H1 (cell line): ENCODE measurements around the gene RIN1. TPM values are rescaled to one million over a fixed set of nuclear protein-coding genes. Genes with fewer than 3 reads are reported as not detected.

ENCODE experiments used
- CTCF ChIA-PET: fragments of 300-600 bp; sonication (Branson Sonifier 250); formaldehyde crosslinking; loops from one replicate; lab custom pipeline; 2021; ENCODE audit not compliant: partially characterized antibody; lab: Charles Lee
- POLR2A ChIA-PET: fragments of 300-600 bp; sonication (Branson Sonifier 250); formaldehyde crosslinking; loops from one replicate; lab custom pipeline; 2021; ENCODE audit warnings: inconsistent platforms; ENCODE audit not compliant: partially characterized antibody; lab: Charles Lee
- DNase-seq, 2 experiments: peaks; one replicate each; pipeline versions ENCODE4 v3.0.0 to v3.0.0-alpha.2; 2010 to 2022; ENCODE audit warnings: low spot score in 2 of 2, low read depth in 1 of 2, mixed read lengths in 1 of 2
- FAIRE-seq: peaks from 2 replicates; lab custom pipeline; 2011; peaks lifted over from hg19 to GRCh38; lab: Jason Lieb, UNC
- H2AFZ ChIP-seq: 2 replicates; pipeline ENCODE4 v1.8.1; 2012; ENCODE audit warnings: low read length, inconsistent platforms
- H2AK5ac ChIP-seq: 2 replicates; pipeline ENCODE4 v1.6.1; 2013; ENCODE audit warnings: low read depth, low read length
- H2BK120ac ChIP-seq: replicated peaks from 2 replicates; pipeline ENCODE3; 2013; ENCODE audit warnings: low read depth, low read length, inconsistent platforms
- H2BK12ac ChIP-seq: 2 replicates; pipeline ENCODE4 v1.6.1; 2013; ENCODE audit warnings: low read depth, low read length
- H2BK15ac ChIP-seq: 2 replicates; pipeline ENCODE4 v1.6.1; 2013; ENCODE audit warnings: low read length
- H2BK20ac ChIP-seq: 2 replicates; pipeline ENCODE4 v1.6.1; 2013; ENCODE audit warnings: low read length
- H2BK5ac ChIP-seq: 2 replicates; pipeline ENCODE4 v1.6.1; 2013; ENCODE audit warnings: low read depth, low read length
- H3K14ac ChIP-seq: 2 replicates; pipeline ENCODE4 v1.6.1; 2013; ENCODE audit warnings: inconsistent platforms; ENCODE audit not compliant: insufficient read length
- H3K18ac ChIP-seq: 2 replicates; pipeline ENCODE4 v1.6.1; 2013; ENCODE audit warnings: low read length; ENCODE audit errors: extremely low read depth
- H3K23ac ChIP-seq: 2 replicates; pipeline ENCODE4 v1.6.1; 2013; ENCODE audit warnings: inconsistent platforms; ENCODE audit not compliant: insufficient read length
- H3K23me2 ChIP-seq: 2 replicates; pipeline ENCODE4 v1.6.1; 2013; ENCODE audit warnings: low read depth, low read length
- H3K27ac ChIP-seq: 2 replicates; pipeline ENCODE4 v1.6.1; 2011; ENCODE audit warnings: low read depth, low read length, inconsistent platforms
- H3K27me3 ChIP-seq, 4 experiments: replicated peaks in 1 of 4; 1 replicate in 1 of 4; 2 replicates in 3 of 4; pipeline versions ENCODE4 v1.6.1 to v1.8.1; 2011 to 2013; ENCODE audit warnings: low read length in 3 of 4, mild to moderate bottlenecking in 3 of 4, inconsistent platforms in 2 of 4, mixed read lengths in 2 of 4, moderate library complexity in 1 of 4; ENCODE audit not compliant: control insufficient read depth in 3 of 4, insufficient read depth in 3 of 4; ENCODE audit errors: extremely low read depth in 1 of 4
- H3K36me3 ChIP-seq, 4 experiments: 2 replicates each; pipeline versions ENCODE4 v1.6.1 to v1.8.1; 2011 to 2013; ENCODE audit warnings: mild to moderate bottlenecking in 4 of 4, low read length in 3 of 4, moderate library complexity in 2 of 4, control low read depth in 1 of 4, inconsistent platforms in 1 of 4; ENCODE audit not compliant: insufficient read depth in 4 of 4, control insufficient read depth in 2 of 4
- H3K4ac ChIP-seq: replicated peaks from 2 replicates; pipeline ENCODE3; 2013; ENCODE audit warnings: low read length, low read depth, mixed read lengths, inconsistent platforms; ENCODE audit not compliant: insufficient read length
- H3K4me1 ChIP-seq, 4 experiments: replicated peaks in 1 of 4; 1 replicate in 1 of 4; 2 replicates in 3 of 4; pipeline versions ENCODE4 v1.6.1 to v1.8.1; 2011 to 2013; ENCODE audit warnings: low read length in 3 of 4, inconsistent platforms in 2 of 4, mixed read lengths in 1 of 4; ENCODE audit not compliant: insufficient read depth in 4 of 4, control insufficient read depth in 3 of 4
- H3K4me2 ChIP-seq, 2 experiments: 2 replicates each; pipeline versions ENCODE4 v1.6.1 to v1.8.1; 2011 to 2013; ENCODE audit warnings: low read depth in 2 of 2, low read length in 2 of 2, control low read depth in 1 of 2, inconsistent platforms in 1 of 2, mild to moderate bottlenecking in 1 of 2; ENCODE audit not compliant: insufficient read depth in 1 of 2
- H3K4me3 ChIP-seq, 4 experiments: fragments of 200-600, 300-600 bp in 1 of 4; sonication (generic), shearing (Covaris generic), sonication (Bioruptor Twin) in 1 of 4; 2 replicates each; pipeline versions ENCODE4 v1.5.1 to v1.8.1; 2011 to 2016; ENCODE audit warnings: low read length in 4 of 4, low read depth in 3 of 4, control low read depth in 2 of 4, inconsistent platforms in 2 of 4, mild to moderate bottlenecking in 2 of 4, mixed read lengths in 1 of 4, moderate library complexity in 1 of 4; ENCODE audit not compliant: insufficient read depth in 2 of 4; ENCODE audit errors: extremely low read depth in 1 of 4
- H3K56ac ChIP-seq: replicated peaks from 2 replicates; pipeline ENCODE3; 2013; ENCODE audit warnings: low read depth, mild to moderate bottlenecking, mixed read lengths, low read length, inconsistent platforms; ENCODE audit not compliant: insufficient read length
- H3K79me1 ChIP-seq: 2 replicates; pipeline ENCODE4 v1.6.1; 2013; ENCODE audit warnings: low read depth, low read length, control low read depth
- H3K79me2 ChIP-seq, 2 experiments: 2 replicates each; pipeline versions ENCODE4 v1.6.1 to v1.8.1; 2012 to 2013; ENCODE audit warnings: low read length in 2 of 2, mild to moderate bottlenecking in 2 of 2, inconsistent platforms in 1 of 2; ENCODE audit not compliant: insufficient read depth in 2 of 2, control insufficient read depth in 1 of 2
- H3K9ac ChIP-seq, 4 experiments: replicated peaks in 1 of 4; 1 replicate in 1 of 4; 2 replicates in 3 of 4; pipeline versions ENCODE4 v1.6.1 to v1.8.1; 2011 to 2013; ENCODE audit warnings: low read depth in 3 of 4, low read length in 3 of 4, control low read depth in 2 of 4, mild to moderate bottlenecking in 2 of 4, moderate library complexity in 2 of 4, inconsistent platforms in 1 of 4; ENCODE audit errors: extremely low read depth in 1 of 4
- H3K9me3 ChIP-seq, 2 experiments: 2 replicates each; pipeline versions ENCODE4 v1.6.1 to v1.8.1; 2012 to 2013; ENCODE audit warnings: mild to moderate bottlenecking in 2 of 2, moderate library complexity in 2 of 2, control low read depth in 1 of 2, inconsistent platforms in 1 of 2, low read depth in 1 of 2, low read length in 1 of 2, mixed read lengths in 1 of 2; ENCODE audit not compliant: insufficient read depth in 2 of 2
- H4K20me1 ChIP-seq, 2 experiments: replicated peaks in 1 of 2; 2 replicates each; pipeline versions ENCODE3 to v1.8.1; 2011 to 2013; ENCODE audit warnings: inconsistent platforms in 2 of 2, low read length in 2 of 2, mild to moderate bottlenecking in 1 of 2; ENCODE audit not compliant: insufficient read depth in 2 of 2, control insufficient read depth in 1 of 2
- H4K5ac ChIP-seq: 2 replicates; pipeline ENCODE4 v1.6.1; 2013; ENCODE audit warnings: low read length, low read depth, mixed read lengths, inconsistent platforms; ENCODE audit not compliant: insufficient read length
- H4K8ac ChIP-seq: 2 replicates; pipeline ENCODE4 v1.8.0; 2013; ENCODE audit warnings: mild to moderate bottlenecking, moderate library complexity, low read length, inconsistent platforms; ENCODE audit not compliant: insufficient read depth; ENCODE audit errors: extremely low read depth
- H4K91ac ChIP-seq: replicated peaks from 2 replicates; pipeline ENCODE3; 2013; ENCODE audit warnings: low read length, mixed read lengths, inconsistent platforms; ENCODE audit not compliant: insufficient read length
- EGR1 ChIP-seq: IDR thresholded peaks from 2 replicates; pipeline ENCODE4 v1.6.1; 2011; ENCODE audit warnings: low read depth, low read length, borderline replicate concordance
- GABPA ChIP-seq: IDR thresholded peaks from 2 replicates; pipeline ENCODE4 v1.6.1; 2011; ENCODE audit warnings: mild to moderate bottlenecking, low read length, moderate library complexity, borderline replicate concordance; ENCODE audit not compliant: insufficient read depth
- JUN ChIP-seq: IDR thresholded peaks from 2 replicates; pipeline ENCODE4 v1.6.1; 2011; ENCODE audit warnings: low read depth, mild to moderate bottlenecking, improper control_type of control experiment, low read length
- KDM4A ChIP-seq: IDR thresholded peaks from one replicate; pipeline ENCODE4 v1.7.1; 2012; ENCODE audit warnings: low read depth, mild to moderate bottlenecking, moderate library complexity, low read length, inconsistent platforms; ENCODE audit not compliant: severe bottlenecking
- KDM5A ChIP-seq: fragments of 200-600 bp; IDR thresholded peaks from 2 replicates; pipeline ENCODE4 v1.7.1; 2012; ENCODE audit warnings: mild to moderate bottlenecking, low read length, inconsistent platforms, mixed read lengths
- SP2 ChIP-seq: IDR thresholded peaks from 2 replicates; pipeline ENCODE4 v1.6.1; 2012; ENCODE audit warnings: mild to moderate bottlenecking, low read length, inconsistent platforms
- SP4 ChIP-seq: IDR thresholded peaks from 2 replicates; pipeline ENCODE4 v1.6.1; 2012; ENCODE audit warnings: low read length, inconsistent platforms
- SUZ12 ChIP-seq: fragments of 200-600 bp; sonication (generic); IDR thresholded peaks from 2 replicates; pipeline ENCODE4 v1.6.1; 2012; ENCODE audit warnings: mild to moderate bottlenecking, inconsistent platforms, low read length, moderate library complexity, mixed read lengths
- TAF7 ChIP-seq: optimal IDR thresholded peaks from 2 replicates; pipeline ENCODE3; 2011; ENCODE audit warnings: low read depth, mild to moderate bottlenecking, inconsistent platforms, low read length, moderate library complexity, borderline replicate concordance
- YY1 ChIP-seq: IDR thresholded peaks from 2 replicates; pipeline ENCODE4 v1.6.1; 2011; ENCODE audit warnings: low read depth, mild to moderate bottlenecking, low read length
- WGBS, 2 experiments: shearing (Covaris generic) in 1 of 2; methylation state at CpG; one replicate each; pipeline versions ENCODE4 v1.1.6 to v1.1.7; 2013 to 2015; ENCODE audit warnings: low lambda C conversion rate in 2 of 2, mixed read lengths in 2 of 2, inconsistent platforms in 1 of 2, low coverage in 1 of 2, missing lambda C conversion rate in 1 of 2; ENCODE audit not compliant: insufficient replicate concordance in 2 of 2, insufficient coverage in 1 of 2, insufficient read length in 1 of 2; ENCODE audit errors: extremely low coverage in 1 of 2, missing lambda C conversion rate in 1 of 2; 5-methylcytosine and 5-hydroxymethylcytosine counted together
- polyA plus RNA-seq, 7 experiments: library from polyadenylated mRNA; depleted of rRNA in 3 of 7; stranded (reverse) in 5 of 7; unstranded in 2 of 7; fragments of >200 nt in 5 of 7; fragments of 200-250 nt in 2 of 7; gene quantifications; 1 replicate in 5 of 7; 2 replicates in 1 of 7; 4 replicates in 1 of 7; pipeline versions ENCODE4 v1.2.1 to v1.2.3, GENCODE V29; 2011 to 2013; ENCODE audit warnings: missing spikeins in 2 of 7, mixed read lengths in 2 of 7
- total RNA-seq: library from RNA; stranded (reverse); fragmentation: NEBNext Ultra II Directional; extraction: Animal tissue kit (Norgen Biotek cat#: 25700); gene quantifications from 2 replicates; pipeline ENCODE4 v1.2.1, GENCODE V29; 2021
- TF ChIP-seq, protein P1 (sequence below): IDR thresholded peaks from 2 replicates; pipeline ENCODE4 v1.6.1; 2012; ENCODE audit warnings: inconsistent platforms
- TF ChIP-seq, protein P2 (sequence below): IDR thresholded peaks from 2 replicates; pipeline ENCODE4 v1.6.1; 2011; ENCODE audit warnings: low read length, improper control_type of control experiment

The RIN1 gene
- total and polyA plus RNA-seq, 2 of the 8 experiments (the other 6 are each of a cell fraction or from before 2014, with no cell fraction given): 2.5 to 5.4 TPM

DNA sequence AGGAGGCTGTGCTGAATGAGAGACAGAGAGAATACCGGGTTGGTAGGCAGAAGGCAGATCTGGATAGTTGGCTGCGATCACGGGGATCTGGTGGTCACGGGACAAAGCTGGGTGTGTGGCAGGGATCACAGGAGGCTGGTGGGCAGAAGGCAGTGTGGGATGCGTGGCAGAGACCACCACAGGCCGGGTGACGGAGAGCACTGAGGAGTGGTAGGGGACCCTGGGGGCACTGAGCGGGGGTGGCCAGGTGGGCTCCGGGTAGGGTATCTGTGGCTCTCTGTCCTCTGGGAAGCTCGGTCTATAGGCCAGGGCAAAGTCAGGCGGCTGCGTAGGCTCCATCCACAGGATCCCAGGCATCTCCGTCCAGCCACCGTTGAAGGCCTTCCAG is 20.7 kb downstream of the RIN1 start:
- Histone ChIP-seq H4K91ac (no peak overlapping the region), H3K23ac (no peak overlapping the region), H3K9me3 (no peaks in the 10 kb centered on the region), H2BK20ac (peak overlapping the region; percentile 93; the same call in 1 of the 2 replicates), H2BK5ac (peak overlapping the region; percentile 60), H3K9ac (no peak overlapping the region), H2BK15ac (no peak overlapping the region; the same call in 1 of the 2 replicates), H4K5ac (no peak overlapping the region), H3K4me2 (no peak overlapping the region), H3K79me2 (no peaks in the 10 kb centered on the region), H2AK5ac (0 out of 2 replicates have a peak overlapping the region, but pooled peaks have one; percentile 90), H2AFZ (no peak overlapping the region), H2BK120ac (no peak overlapping the region), H3K4me1 (peaks cover 12 to 33% (median 22%) of the 10 kb centered on the region in 4 experiments), H3K14ac (no peak overlapping the region), H4K20me1 (no peaks in the 10 kb centered on the region), H3K23me2 (peaks cover 8% of the 10 kb centered on the region), H3K36me3 (no peaks in the 10 kb centered on the region), H4K8ac (no peak overlapping the region; the same call in 1 of the 2 replicates), H3K4ac (no peak overlapping the region), H3K27me3 (peaks cover 0 to 3% (median 0%) of the 10 kb centered on the region in 4 experiments; a peak in 2 of 7 replicates), H3K18ac (no peak overlapping the region), H3K56ac (no peak overlapping the region), H3K4me3 (no peak overlapping the region), H3K79me1 (no peaks in the 10 kb centered on the region), H2BK12ac (peak overlapping the region; percentile 90; the same call in 1 of the 2 replicates), H3K27ac (no peak overlapping the region)
- ChIA-PET POLR2A (interaction anchor here (1.1 to 3.5 kb wide), 4 partner anchors 14 to 33 kb away, joined by 4 to 19 read pairs (median 4); no protein-coding TSS in a partner anchor), CTCF (interaction anchor here (0.6 to 11.7 kb wide), 11 partner anchors 10 to 104 kb away, joined by 3 to 242 read pairs (median 4); partner anchors contain the start of gene RIN1)
- 91% methylated on average over 12 of the region's 14 CpGs; no CpG with 5 or more reads in 1 of the 2 experiments for WGBS, 2 experiments
- FAIRE-seq: no peak
- no peak for DNase-seq
- TF ChIP-seq, protein P1, sequence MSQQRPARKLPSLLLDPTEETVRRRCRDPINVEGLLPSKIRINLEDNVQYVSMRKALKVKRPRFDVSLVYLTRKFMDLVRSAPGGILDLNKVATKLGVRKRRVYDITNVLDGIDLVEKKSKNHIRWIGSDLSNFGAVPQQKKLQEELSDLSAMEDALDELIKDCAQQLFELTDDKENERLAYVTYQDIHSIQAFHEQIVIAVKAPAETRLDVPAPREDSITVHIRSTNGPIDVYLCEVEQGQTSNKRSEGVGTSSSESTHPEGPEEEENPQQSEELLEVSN: no peak
- TF ChIP-seq SP4 (no peak), YY1 (no peak), GABPA (no peak), KDM5A (no peak), SP2 (no peak), SUZ12 (no peak), KDM4A (no peak), EGR1 (no peak), TAF7 (no peak), JUN (no peak)
- TF ChIP-seq, protein P2, sequence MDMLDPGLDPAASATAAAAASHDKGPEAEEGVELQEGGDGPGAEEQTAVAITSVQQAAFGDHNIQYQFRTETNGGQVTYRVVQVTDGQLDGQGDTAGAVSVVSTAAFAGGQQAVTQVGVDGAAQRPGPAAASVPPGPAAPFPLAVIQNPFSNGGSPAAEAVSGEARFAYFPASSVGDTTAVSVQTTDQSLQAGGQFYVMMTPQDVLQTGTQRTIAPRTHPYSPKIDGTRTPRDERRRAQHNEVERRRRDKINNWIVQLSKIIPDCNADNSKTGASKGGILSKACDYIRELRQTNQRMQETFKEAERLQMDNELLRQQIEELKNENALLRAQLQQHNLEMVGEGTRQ: no peak
